Measurements from ENCODE around the gene TPI1.

The TPI1 gene

GRCh38 chr12:6832125-6832524 lies 35.2 kb upstream of the TPI1 start:
- ChIA-PET POLR2A (no interaction called here), CTCF (interaction anchor here (1.2 to 5.7 kb wide), 7 partner anchors 8 to 279 kb away, joined by 3 to 46 read pairs (median 5); partner anchors contain the start of genes CDCA3, GNB3, GPR162 and TPI1)
- no peak for TF ChIP-seq CTCF (IDR thresholded peaks at IDR 0.05; ENCODE audit: control extremely low read depth, extremely low read depth, low read depth, missing control alignments)
- no peak for DNase-seq (ENCODE audit: extremely low spot score)

GRCh38 chr12:6833189-6833890 lies 34.0 kb upstream of the TPI1 start:
- ChIA-PET POLR2A (interaction anchor here (0.5 kb wide), 1 partner anchor 72 kb away, joined by 3 read pairs; no protein-coding TSS in a partner anchor), CTCF (interaction anchor here (0.9 to 5.7 kb wide), 13 partner anchors 9 to 275 kb away, joined by 3 to 46 read pairs (median 7); partner anchors contain the start of genes C1RL, CDCA3, LAG3 and MLF2)
- no peak for TF ChIP-seq CTCF (IDR thresholded peaks at IDR 0.05; ENCODE audit: control extremely low read depth, extremely low read depth, low read depth, missing control alignments)
- DNase-seq (ENCODE audit: extremely low spot score) = no peak

GRCh38 chr12:6834254-6834653 lies 33.1 kb upstream of the TPI1 start:
- CTCF ChIA-PET = interaction anchor here (0.7 to 5.7 kb wide), 26 partner anchors 10 to 141 kb away, joined by 3 to 46 read pairs (median 4); partner anchors contain the start of genes CD4, CDCA3, GPR162 and LAG3

GRCh38 chr12:6834873-6835272 lies 32.5 kb upstream of the TPI1 start:
- no peak for DNase-seq (ENCODE audit: extremely low spot score)
- TF ChIP-seq CTCF (IDR thresholded peaks at IDR 0.05; ENCODE audit: control extremely low read depth, extremely low read depth, low read depth, missing control alignments) = no peak
- CTCF ChIA-PET = interaction anchor here (0.7 to 5.7 kb wide), 27 partner anchors 8 to 142 kb away, joined by 3 to 46 read pairs (median 4); partner anchors contain the start of genes CD4, CDCA3, GPR162 and LAG3
- POLR2A ChIA-PET = interaction anchor here (0.8 kb wide), 1 partner anchor 16 kb away, joined by 5 read pairs; the partner anchor contains the start of gene CDCA3

More at GRCh38 chr12:6834254-6834653, 33.1 kb upstream of the TPI1 start:
- POLR2A ChIA-PET = interaction anchor here (0.8 kb wide), 1 partner anchor 17 kb away, joined by 5 read pairs; the partner anchor contains the start of gene CDCA3
- no peak for TF ChIP-seq CTCF (IDR thresholded peaks at IDR 0.05; ENCODE audit: control extremely low read depth, extremely low read depth, low read depth, missing control alignments)
- DNase-seq (ENCODE audit: extremely low spot score) = no peak

- POLR2A ChIA-PET = interaction anchor here (0.6 to 1.7 kb wide), 2 partner anchors 30 to 126 kb away, joined by 4 to 14 read pairs; partner anchors contain the start of gene TPI1
- no peak for DNase-seq (ENCODE audit: extremely low spot score)
- TF ChIP-seq CTCF (IDR thresholded peaks at IDR 0.05; ENCODE audit: control extremely low read depth, extremely low read depth, low read depth, missing control alignments) = no peak
- CTCF ChIA-PET = interaction anchor here (0.9 to 5.7 kb wide), 14 partner anchors 8 to 298 kb away, joined by 3 to 46 read pairs (median 6); partner anchors contain the start of genes CDCA3, COPS7A, MLF2 and PTMS
Measured at GRCh38 chr12:6836851-6837250, 30.5 kb upstream of the TPI1 start.

GRCh38 chr12:6837370-6838060 lies 29.8 kb upstream of the TPI1 start:
- ChIA-PET POLR2A (interaction anchor here (1.7 kb wide), 1 partner anchor 30 kb away, joined by 14 read pairs; the partner anchor contains the start of gene TPI1), CTCF (interaction anchor here (1.1 to 5.7 kb wide), 9 partner anchors 9 to 299 kb away, joined by 3 to 46 read pairs (median 7); partner anchors contain the start of genes CDCA3, MLF2, TPI1 and USP5)
- no peak for DNase-seq (ENCODE audit: extremely low spot score)
- TF ChIP-seq CTCF (IDR thresholded peaks at IDR 0.05; ENCODE audit: control extremely low read depth, extremely low read depth, low read depth, missing control alignments) = no peak
